ENCODE results near the gene EBF4. TPM values are rescaled to one million over a fixed set of nuclear protein-coding genes. Genes with fewer than 3 reads are reported as not detected.

EBF4 gene
- total RNA-seq, 1 donor from 2014 or later = 3.4 TPM

DNA sequence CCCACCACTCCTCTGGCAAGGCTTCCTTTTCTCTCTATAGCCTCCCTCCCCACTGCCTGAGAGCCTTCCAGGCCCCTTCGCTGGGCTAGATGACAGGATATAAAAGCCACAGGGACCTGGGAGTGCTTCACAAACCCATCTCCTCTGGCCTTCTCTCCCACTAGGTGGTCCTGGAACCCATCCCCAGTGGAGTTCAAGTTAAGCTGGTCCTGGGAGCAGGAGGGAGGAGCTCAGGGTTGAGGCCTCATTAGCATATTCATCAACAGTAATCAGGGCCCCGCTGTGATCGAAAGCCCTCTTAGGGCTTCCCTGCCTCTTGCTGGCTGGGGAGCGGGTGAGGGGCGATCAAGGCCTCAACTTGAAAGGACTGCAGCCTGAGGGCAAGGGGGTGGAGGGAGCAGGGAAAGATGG, 9.1 kb downstream of the EBF4 start:
- DNase-seq = no peak

DNA sequence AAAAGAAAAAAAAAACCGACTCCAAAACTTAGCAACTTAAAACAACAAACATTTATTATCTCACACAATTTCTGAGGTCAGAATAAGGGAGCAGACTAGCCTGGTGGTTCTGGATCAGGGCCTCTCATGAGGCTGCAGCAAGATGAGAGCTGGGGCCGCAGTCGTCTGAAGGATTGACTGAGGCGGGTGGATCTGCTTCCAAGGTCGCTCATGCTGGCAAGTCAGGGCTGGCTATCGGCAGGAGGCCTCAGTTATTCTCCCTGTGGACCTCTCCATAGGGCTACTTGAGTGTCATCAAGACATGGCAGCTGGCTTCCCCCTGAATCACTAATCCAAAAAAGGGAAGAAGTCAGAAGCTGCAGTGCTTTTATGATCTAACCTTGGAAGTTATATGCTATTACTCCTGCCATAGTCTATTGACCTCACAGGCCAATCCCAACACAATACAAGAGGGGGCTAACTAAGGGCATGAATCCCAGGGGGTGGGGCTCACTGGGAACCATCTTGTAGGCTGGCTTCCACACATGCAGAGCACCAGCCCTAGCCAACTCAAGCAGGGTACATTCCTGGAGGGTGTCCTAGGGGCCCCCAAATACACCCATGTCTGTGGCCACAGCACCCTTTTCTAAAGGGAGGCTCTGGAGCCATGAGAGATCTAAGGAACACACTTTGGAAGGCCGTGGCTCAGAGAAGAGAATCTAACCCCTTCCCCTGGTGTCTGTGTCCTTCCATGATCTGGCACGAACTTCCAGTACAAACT, 11.3 kb downstream of the EBF4 start:
- DNase-seq = no peak

DNA sequence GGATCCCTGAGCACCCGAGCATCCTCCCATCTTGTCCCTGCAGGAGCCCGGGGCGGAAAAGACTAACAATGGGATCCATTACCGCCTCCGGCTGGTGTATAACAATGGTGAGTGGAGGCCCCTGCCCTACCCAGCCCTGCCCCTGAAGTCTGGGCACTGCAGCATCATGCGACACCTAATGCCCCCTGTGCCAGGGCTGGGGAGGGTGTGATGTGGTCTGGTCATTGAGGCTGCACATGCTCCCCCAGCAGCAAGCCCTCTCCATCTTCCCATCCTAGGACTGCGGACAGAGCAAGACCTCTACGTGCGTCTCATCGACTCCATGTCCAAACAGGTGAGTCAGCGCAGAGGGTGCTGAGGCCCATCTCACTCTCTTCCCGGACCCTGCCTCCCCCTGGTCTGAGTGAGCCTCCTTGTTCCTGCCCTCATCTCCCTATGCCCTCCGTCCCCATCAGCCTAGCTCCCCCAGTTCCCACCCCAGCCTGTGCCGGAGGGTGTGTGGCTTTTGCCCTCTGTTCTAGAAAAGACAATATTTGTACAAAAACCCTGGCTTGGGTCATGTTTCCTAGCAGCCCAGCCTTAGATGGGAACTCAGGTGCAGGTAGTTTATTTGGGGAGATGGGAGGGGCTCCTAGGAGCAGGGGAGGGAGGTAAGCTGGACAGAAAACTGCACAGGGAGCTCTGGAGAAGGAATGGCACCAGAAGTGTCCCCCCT, 13.5 kb downstream of the EBF4 start:
- DNase-seq = no peak

DNA sequence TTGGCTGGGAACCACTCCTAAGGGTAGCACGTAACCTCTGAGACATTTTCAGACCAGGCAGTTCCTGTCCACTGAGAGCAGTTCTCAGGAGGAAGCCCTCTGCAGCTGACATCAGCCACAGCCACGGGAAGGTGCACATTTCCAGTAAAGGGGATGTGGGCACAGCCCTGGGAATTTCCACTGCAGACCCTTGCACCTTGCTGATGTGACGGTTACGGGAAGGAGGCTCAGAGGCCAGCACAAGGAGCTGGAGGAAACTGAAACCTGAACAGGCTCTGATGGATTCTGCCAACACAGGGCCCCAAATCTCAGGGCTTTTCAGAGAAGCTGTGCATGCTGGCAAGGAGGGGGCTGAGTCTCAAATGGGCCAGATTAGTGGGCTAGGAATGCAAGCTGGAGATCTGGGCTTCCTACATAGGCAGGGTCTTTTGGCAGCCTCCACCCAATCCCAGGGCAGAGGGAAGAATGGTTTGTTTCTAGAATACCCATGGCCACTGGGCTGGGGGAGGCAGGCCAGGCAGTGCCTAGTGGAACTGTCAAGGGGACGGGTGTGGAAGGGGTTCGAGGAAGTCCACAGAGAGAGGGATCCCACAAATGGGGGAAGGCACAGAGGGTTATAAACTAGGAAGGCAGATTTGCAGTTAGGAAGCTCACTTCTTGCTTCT, 14.2 kb downstream of the EBF4 start:
- no peak for DNase-seq

DNA sequence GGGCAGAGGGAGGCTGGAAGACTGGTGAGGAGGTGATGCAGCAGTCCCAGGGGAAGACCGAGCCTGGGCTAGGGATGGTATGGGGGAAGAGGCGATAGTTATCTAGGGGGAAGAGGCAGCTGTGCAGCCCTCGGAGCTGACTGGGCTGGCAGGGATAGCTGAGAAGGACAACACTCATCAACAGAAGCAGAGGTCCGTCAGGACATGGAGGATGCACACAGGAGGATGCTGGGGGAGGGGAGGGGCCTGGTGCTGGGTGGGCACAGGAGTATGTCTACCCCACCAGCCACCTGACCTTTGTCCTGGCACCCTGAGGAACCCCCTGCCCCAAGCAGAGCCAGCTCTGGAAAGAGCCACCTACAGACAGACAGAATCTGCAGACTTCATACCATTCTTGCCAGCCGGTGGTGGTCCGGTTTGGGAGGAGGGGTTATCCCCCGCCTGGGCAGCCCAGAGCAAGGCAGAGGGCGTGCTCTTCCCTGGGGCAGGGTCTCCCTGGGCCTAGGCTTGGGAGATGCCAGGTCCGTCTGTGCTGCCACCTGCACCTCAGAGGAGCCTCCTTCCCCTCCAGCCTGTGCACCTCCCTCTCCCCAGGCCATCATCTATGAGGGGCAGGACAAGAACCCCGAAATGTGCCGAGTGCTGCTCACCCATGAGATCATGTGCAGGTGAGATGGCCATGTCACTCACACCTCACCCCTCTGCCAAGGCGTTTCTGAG, 14.9 kb downstream of the EBF4 start:
- no peak for DNase-seq

DNA sequence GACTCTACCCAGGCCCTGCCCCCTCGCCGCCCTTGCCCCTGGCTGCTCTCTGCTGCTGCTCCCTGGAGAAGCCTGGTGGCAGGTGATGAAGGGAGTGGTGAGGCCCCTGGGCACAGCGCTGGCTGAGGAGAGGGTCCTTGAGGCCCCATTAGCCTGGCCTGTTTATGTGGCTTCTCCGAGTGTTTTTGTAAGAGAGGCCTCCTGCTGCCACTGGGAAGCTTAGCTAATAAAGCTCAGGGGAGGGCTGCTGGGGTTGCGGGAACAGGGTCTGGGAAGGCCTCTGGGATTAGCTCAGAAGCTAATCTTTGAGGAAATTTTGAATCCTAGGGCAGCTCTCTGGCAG, 15.5 kb downstream of the EBF4 start:
- DNase-seq = no peak

DNA sequence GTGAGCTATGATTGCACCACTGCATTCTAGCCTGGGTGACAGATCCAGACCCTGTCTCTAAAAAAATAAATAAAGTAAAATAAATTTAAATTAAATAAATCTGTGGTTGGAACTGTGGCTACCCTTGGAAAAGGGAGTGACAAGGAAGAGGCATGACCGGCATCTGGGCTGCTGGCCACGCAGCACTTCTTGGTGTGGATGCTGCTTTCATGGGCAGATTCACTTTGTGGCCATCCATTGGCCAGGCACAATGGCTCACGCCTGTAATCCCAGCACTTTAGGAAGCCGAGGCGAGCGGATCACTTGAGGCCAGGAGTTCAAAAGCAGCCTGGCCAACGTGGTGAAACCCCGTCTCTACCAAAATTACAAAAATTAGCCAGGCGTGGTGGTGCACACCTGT, 16.1 kb downstream of the EBF4 start:
- DNase-seq = no peak

DNA sequence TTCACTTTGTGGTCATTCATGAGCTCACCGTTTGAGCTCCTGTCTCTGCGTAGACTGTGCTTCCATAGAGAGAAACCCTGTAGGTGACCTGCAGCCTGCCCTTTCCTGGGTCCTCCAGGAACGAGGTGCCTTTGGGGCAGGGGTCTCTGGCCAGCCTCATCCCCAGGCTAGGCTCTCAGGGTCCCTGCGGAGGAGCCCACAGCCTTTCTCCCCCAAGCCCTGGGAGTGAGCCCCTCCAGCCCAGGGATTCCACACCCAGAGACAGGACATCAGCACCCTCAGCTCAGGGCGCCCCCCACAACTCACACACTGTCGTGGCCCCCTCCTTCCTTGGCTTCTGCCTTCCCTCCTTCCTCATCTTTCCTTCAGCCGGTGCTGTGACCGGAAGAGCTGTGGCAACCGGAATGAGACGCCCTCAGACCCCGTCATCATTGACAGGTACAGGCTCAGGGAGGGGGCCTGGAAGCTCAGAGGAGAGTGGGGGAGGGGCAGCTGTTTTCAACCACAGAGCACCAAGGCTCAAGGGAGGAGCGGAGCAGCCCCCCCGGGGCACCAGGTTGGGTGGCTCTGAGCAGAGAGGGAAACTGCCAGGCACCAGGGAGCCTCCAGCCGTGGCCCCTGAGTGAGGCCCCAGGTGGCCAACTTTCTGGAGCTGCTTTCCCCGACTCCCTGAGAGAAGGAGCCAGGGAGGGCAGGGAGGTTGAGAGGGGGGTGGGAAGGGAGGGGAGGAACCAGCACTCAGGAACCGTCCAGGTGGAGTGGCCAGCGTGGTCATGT, 16.8 kb downstream of the EBF4 start:
- DNase-seq = no peak

DNA sequence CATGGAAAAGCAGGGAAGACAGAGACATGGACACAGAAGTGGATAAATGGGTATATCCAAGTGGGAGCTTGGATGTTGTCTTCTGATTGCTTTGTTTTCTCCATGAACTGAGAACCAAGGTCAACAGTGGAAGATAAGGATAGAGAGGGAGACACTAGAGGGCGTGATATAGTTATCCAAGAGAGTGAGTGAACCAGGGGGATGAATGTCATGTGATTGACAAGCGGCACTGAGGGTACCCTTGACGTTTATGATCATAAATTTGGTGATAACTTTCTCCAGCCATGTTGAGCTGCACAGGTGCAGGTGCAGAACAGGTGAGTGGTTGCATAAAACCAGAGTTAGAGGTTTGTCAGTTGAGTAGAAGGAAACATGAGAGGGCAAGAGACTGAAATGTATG, 20.7 kb downstream of the EBF4 start:
- DNase-seq = no peak

DNA sequence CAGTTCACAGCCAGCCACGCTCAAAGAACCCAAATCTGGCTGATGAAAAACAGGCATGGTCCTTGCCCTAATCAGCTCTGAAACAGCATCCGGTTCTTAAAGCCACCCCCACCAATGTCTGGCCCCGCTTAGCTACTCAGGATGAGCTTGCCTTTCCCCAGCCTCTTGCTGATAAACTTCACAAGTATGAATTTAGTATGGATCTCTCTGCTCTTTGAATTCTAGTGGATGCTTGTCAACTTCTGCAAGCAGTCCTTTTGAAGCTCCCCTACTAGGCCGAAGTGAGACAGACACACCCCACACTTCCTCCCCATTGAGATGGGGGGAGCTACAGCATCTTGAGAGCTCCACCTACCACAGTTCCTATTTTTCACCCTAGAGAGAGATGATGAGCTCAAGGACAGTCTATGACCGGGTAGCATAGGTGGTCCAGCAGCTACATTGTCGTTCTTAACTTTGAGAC, 36.7 kb downstream of the EBF4 start:
- no peak for DNase-seq

DNA sequence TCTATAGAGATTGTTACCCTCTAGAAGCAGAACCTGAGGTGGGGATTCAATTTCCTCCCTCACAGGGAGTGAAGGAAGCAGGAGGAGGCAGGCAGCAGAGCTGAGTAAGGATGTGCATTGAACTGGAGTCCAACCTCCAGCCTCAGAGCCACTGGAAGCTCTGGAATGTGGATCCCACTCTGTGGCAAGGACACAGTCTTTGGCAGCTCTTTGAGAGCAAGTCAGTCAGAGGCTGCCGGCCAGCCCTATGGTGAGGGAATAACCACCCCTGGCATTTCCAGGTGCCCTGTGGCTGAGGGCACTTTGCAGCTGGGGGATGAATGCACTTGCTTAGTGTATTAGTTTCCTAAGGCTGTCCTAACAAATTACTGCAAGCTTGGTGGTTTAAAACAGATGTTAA, 37.2 kb downstream of the EBF4 start:
- DNase-seq = no peak

DNA sequence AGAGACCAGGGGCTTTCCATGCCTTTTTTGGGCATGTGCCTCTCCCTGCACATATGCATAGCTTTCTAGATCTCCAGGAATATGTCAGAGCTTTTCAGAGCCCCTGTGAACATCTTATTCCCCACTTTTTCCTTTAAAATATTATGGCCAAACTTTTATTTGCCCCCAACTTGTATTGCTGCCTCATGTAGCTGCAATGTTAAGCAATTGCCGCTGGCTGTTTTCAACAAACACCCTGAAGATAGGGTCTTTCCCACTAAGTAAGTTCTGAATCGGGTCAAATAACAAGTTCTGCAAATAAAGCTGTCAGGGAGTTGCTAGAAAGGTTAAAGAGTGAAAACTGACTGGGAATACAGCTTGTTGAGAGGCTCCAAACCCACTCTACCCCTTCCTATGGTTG, 42.3 kb downstream of the EBF4 start:
- DNase-seq = no peak

DNA sequence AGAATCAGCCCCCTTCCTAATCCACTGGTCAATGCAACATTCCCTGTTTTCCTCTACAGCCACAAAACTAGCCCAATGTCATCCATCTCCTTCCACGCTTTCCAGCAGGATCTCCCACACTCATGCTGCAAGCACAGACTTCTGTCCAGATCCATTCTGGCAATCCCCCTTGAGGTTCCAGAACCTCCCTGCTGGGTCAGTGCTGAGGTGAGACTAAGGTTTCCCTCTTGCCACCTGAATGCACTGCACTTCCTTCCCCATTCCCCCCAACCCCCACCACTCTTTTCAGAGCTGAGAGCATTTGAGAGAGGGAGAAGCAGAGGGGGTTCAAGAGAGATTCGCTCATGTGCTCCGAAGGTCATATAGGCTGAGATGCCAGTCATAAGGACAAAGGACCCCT, 43.9 kb downstream of the EBF4 start:
- no peak for DNase-seq

DNA sequence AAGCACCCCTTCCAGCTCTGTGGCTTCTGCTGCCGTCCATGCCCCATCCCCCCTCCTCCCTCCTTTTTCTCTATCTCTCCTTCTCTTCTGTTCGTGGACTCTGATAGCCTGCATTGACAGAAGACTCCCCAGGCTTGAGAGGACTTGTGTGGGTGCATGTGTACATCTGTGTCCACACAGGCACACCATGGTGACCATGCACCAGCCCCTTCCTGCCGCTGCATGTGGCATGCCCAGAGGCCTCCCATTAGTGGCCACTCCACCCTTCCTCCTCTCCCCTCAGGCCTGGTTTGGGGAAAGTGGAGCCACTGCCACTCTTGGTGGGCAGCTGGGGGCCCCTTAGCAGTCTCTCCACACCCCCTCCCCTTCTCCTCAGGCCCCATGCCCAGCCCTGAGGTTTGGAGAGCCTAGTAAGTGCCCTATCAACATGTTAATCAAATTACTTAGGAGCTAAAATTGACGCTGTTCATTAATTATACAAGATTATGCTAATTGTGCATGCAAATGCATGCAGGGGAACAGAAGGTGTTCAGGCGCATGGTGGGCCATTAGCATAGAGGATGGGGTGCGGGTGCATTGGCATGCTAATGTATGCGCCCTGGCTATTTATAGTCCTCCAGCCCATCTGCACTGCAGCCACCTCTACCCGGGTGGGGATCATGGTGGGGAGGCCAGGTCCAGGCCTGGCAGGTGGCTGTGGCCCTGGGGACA, 45.9 kb downstream of the EBF4 start:
- DNase-seq = no peak

DNA sequence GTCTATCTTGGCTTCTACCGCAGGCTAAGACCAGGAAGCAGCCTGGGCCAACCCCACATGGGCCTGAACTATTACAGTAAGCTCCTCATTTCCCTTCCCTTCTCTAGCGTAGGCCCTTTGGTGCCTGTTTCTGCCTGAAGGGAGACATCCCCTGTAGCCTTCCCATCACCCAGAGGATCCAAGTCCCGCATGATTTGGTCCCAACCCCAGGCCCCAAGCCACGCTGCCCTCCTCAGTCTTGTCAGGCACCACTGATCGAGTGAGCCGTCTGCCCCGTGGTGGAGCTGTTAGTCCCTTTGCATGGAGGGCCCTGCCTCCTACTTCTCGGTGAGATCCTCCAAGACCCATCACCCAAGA, 46.4 kb downstream of the EBF4 start:
- DNase-seq = no peak

DNA sequence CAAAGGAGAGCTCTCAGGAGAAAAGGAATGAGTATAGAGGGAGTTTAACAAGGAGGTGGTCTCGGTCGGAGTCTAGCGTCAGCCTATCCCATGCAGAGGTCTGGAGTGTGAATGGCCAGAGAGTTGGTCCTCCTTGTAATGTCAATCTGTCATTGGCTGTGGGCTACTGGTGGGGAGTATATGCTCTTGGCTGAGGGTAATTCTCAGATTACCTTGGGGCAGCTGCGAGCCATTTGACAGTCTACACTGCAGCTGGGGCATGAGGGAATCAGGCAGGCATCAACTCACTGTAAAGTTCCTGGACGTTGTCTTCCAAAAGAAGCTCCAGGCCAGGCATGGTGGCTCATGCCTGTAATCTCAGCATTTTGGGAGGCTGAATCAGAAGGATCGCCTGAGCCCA, 48.1 kb downstream of the EBF4 start:
- DNase-seq = no peak

DNA sequence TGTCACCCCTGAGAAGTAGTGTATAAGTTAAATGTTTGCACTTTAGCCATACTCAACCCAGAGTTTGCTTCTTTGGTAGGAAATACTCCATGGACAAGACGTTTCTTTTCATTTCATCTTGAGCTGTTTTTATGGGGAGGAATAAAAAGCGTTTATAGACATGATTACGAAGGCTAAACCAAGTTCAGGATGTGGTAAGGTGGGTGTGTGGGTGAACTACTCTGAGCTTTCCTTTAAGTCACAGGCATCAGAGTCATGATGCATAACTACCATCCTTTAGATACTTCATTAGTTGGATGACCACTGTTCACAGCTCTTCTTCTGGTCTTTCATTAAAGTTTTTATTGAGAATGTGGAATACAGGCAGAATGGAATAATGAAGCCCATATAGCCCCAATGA, 48.9 kb downstream of the EBF4 start:
- no peak for DNase-seq

DNA sequence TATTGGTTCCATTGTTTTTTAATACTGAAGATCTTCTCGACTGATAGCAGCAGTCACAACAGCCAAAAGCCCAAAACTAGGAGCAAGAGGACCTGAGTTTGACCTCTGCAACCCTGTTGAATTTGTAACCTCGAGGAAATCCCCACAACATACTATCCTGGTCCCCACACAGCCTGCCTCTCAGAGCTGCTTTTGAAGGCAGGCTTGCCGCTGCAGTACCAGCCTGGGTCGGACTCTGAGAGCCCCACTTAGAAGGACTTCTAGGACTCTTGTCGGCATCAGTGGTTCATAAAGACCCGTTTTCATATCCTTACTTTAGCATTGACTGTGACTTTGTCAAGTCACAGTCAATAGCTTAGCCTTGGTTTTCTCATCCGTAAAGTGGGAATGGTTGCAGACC, 49.3 kb downstream of the EBF4 start:
- DNase-seq = no peak

DNA sequence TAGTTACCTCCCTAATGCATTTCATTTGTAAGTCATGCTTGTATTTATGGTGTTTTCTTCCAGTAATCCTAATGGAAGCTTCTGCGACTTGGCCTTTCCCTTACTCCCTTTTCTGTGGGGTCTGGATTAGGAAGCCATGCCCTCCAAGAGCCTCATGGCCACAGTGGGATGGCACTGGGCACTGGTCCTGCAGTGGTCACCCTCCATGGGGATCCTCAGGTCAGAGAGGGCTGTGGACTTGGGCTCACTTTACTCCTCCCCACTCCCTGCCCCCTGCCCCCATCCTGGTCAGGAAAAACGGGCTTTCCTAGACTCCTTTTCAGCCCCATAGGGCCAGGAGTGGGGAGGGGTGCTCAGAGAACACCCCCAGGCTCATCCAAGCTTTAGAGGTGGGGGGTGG, 49.9 kb downstream of the EBF4 start:
- no peak for DNase-seq

DNA sequence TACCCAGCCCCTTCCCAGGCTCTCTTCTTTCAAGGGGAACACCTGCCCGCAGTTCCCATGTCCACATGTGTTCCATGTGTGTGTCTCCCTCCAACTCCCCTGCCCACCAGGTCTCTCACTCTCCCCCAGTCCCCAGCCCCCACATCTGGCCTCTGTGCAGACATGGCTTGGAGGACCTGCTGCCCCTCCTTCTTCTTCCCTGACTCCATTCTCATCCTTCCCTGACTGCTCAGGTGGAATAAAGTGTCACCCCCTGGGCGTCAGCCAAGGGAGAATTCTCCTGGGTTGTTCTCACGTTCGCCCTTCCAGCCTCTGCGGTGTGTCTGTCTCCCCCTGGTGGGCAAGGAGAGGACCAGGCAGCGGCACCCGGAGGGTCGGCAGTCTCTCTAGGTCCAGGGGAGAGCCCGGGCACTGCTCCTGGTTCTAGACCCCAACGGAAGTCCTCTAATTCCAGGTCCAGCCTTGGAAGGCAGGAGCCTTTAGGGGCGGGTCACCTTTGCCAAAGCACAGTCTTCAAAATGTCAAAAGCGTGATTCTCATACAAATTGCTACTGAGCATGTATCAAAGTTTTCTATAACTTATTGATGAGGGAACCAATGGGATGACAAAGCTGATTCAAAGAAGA, 50.5 kb downstream of the EBF4 start:
- peak; percentile 71 for DNase-seq

Measured in tongue (tissue), 2 donors.